Activated CD8-positive, alpha-beta T cell treated with anti-CD3 and anti-CD28 coated beads, Interleukin-2, amount 10 ng/mL, durations not matched to agents 7 days and 5 days (primary cell): Measurements from ENCODE around the gene PCSK5. TPM values are rescaled to one million over a fixed set of nuclear protein-coding genes. Genes with fewer than 3 reads are reported as not detected.

ENCODE experiments used
- ATAC-seq: fragments of 150-1000 bp; cut with Tn5 transposase; one replicate; pipeline ENCODE4 v1.10.0; 2021; ENCODE audit warnings: moderate library complexity
- CTCF ChIA-PET: fragments of 350-600 bp; sonication (Branson Sonifier 250); formaldehyde crosslinking; loops from one replicate; lab custom pipeline; 2021; ENCODE audit warnings: antibody characterized with exemption; lab: Charles Lee
- POLR2A ChIA-PET: fragments of 350-600 bp; sonication (Branson Sonifier 250); formaldehyde crosslinking; loops from one replicate; lab custom pipeline; 2021; ENCODE audit warnings: antibody characterized with exemption; lab: Charles Lee
- DNase-seq: peaks from one replicate; pipeline ENCODE4 v3.0.0-alpha.2; 2020
- H3K27ac Mint-ChIP-seq: one replicate; pipeline ENCODE4 v1.8.0; 2021; ENCODE audit warnings: mild to moderate bottlenecking, mixed read lengths
- H3K27me3 Mint-ChIP-seq: one replicate; pipeline ENCODE4 v1.8.0; 2021; ENCODE audit warnings: low read depth, mixed read lengths
- H3K36me3 Mint-ChIP-seq: one replicate; pipeline ENCODE4 v1.8.0; 2021; ENCODE audit warnings: low read depth, mixed read lengths
- H3K4me1 Mint-ChIP-seq: one replicate; pipeline ENCODE4 v1.8.0; 2021; ENCODE audit warnings: low read depth, mixed read lengths
- H3K4me3 Mint-ChIP-seq: one replicate; pipeline ENCODE4 v1.8.0; 2021; ENCODE audit warnings: mild to moderate bottlenecking, mixed read lengths
- H3K9me3 Mint-ChIP-seq: one replicate; pipeline ENCODE4 v1.8.0; 2022; ENCODE audit warnings: mixed read lengths; ENCODE audit not compliant: insufficient read depth
- total RNA-seq, 2 experiments: library from RNA; stranded (reverse); gene quantifications; one replicate each; pipeline ENCODE4 v1.2.3, GENCODE V29; 2021

The PCSK5 gene
- total RNA-seq, 2 experiments from 2014 or later: 3.5 to 3.7 TPM

DNA sequence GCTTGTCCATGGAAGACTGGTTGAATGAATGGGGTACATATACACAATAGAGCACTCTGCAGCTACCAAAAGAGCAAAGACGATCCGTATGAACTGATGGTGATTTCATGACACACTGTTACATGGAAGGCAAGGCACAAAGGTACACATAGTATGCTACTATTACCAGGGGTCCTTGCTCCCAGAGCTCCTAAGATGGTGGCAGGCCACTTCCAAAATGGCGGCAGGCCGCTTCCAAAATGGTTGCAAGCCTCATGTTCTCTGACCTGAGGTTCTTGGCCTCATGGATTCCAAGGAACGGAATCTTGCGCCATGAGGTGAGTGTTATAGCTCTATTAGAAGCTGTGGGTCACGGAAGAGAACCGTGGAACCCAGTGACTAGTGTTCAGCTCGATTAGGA lies 356.2 kb downstream of the PCSK5 start:
- POLR2A ChIA-PET: interaction anchor here (0.6 kb wide), 1 partner anchor 824 kb away, joined by 3 read pairs; no protein-coding TSS in a partner anchor
- no peaks in the 10 kb centered on the region for H3K36me3 Mint-ChIP-seq
- no peak overlapping the region for H3K27ac Mint-ChIP-seq
- H3K4me1 Mint-ChIP-seq: no peaks in the 10 kb centered on the region
- H3K4me3 Mint-ChIP-seq: no peak overlapping the region
- ATAC-seq: no peak
- DNase-seq: no peak
- H3K27me3 Mint-ChIP-seq: no peaks in the 10 kb centered on the region
- CTCF ChIA-PET: no interaction called here
- H3K9me3 Mint-ChIP-seq: no peaks in the 10 kb centered on the region

DNA sequence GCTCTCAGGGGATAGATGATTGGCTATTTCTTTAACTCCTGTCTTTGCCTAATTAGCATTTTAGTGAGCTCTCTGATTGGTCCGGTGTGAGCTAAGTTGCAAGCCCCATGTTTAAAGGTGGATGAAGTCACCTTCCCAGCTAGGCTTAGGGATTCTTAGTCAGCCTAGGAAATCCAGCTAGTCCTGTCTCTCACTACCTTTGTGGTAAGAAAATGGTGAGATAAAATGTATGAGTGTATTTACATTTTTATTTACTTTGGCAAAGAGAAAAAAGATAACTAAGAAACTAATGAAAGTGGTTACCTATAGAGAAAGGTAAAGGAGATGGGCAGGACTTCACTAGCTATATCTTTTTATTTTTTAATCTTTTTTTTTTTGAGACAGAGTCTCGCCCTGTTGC lies 357.0 kb downstream of the PCSK5 start:
- ATAC-seq (no peak), DNase-seq (no peak)
- CTCF ChIA-PET: no interaction called here
- Mint-ChIP-seq H3K9me3 (no peaks in the 10 kb centered on the region), H3K27ac (no peak overlapping the region), H3K36me3 (no peaks in the 10 kb centered on the region), H3K4me1 (no peaks in the 10 kb centered on the region), H3K4me3 (no peak overlapping the region), H3K27me3 (no peaks in the 10 kb centered on the region)
- POLR2A ChIA-PET: no interaction called here

GRCh38 chr9:76249309-76249708 lies 358.8 kb downstream of the PCSK5 start:
- Mint-ChIP-seq H3K27me3 (no peaks in the 10 kb centered on the region), H3K36me3 (no peaks in the 10 kb centered on the region), H3K9me3 (no peaks in the 10 kb centered on the region), H3K27ac (no peak overlapping the region), H3K4me3 (no peak overlapping the region), H3K4me1 (no peaks in the 10 kb centered on the region)
- DNase-seq (no peak), ATAC-seq (no peak)
- ChIA-PET CTCF (no interaction called here), POLR2A (interaction anchor here (0.6 kb wide), 1 partner anchor 260 kb away, joined by 3 read pairs; no protein-coding TSS in a partner anchor)

GRCh38 chr9:76255781-76256455 lies 365.4 kb downstream of the PCSK5 start:
- Mint-ChIP-seq H3K4me1 (no peaks in the 10 kb centered on the region), H3K9me3 (no peaks in the 10 kb centered on the region), H3K4me3 (no peak overlapping the region), H3K27ac (no peak overlapping the region), H3K36me3 (no peaks in the 10 kb centered on the region), H3K27me3 (peaks cover 3% of the 10 kb centered on the region)
- no peak for DNase-seq
- ChIA-PET POLR2A (no interaction called here), CTCF (interaction anchor here (1.0 kb wide), 1 partner anchor 11 kb away, joined by 4 read pairs; no protein-coding TSS in a partner anchor)
- no peak for ATAC-seq

DNA sequence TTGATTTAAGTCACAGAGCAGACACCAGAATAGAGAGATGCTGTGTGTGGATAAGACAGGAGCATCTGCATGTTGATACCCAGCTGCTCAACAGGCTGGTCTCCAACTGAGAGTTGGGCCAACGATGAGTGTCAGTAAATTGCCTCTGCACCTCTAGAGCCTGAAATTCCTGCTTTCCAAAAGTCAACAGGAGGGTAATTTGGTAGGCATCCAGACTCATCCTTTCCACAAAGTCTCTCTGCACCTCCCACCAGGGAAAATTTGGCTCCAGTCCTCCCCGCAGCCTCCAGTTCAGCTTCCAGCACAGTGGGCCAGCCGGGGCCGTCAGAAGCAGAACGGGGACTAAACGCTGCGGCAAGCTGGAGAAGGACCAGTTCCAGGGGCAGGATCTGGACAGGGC lies 366.8 kb downstream of the PCSK5 start:
- Mint-ChIP-seq H3K9me3 (no peaks in the 10 kb centered on the region), H3K27ac (no peak overlapping the region), H3K4me1 (no peaks in the 10 kb centered on the region), H3K36me3 (no peaks in the 10 kb centered on the region), H3K27me3 (peaks cover 3% of the 10 kb centered on the region), H3K4me3 (no peak overlapping the region)
- ChIA-PET CTCF (no interaction called here), POLR2A (no interaction called here)
- no peak for ATAC-seq
- DNase-seq: no peak

GRCh38 chr9:76266649-76267283 lies 376.3 kb downstream of the PCSK5 start:
- Mint-ChIP-seq H3K4me1 (no peaks in the 10 kb centered on the region), H3K27me3 (no peaks in the 10 kb centered on the region), H3K4me3 (no peak overlapping the region), H3K36me3 (no peaks in the 10 kb centered on the region), H3K9me3 (peaks cover 5% of the 10 kb centered on the region), H3K27ac (no peak overlapping the region)
- ATAC-seq: no peak
- POLR2A ChIA-PET: no interaction called here
- CTCF ChIA-PET: interaction anchor here (1.8 kb wide), 1 partner anchor 12 kb away, joined by 4 read pairs; no protein-coding TSS in a partner anchor
- no peak for DNase-seq

GRCh38 chr9:76267284-76267652 lies 376.8 kb downstream of the PCSK5 start:
- ChIA-PET POLR2A (no interaction called here), CTCF (interaction anchor here (1.8 kb wide), 1 partner anchor 12 kb away, joined by 4 read pairs; no protein-coding TSS in a partner anchor)
- Mint-ChIP-seq H3K27ac (no peak overlapping the region), H3K4me3 (no peak overlapping the region), H3K27me3 (no peaks in the 10 kb centered on the region), H3K36me3 (no peaks in the 10 kb centered on the region), H3K9me3 (peaks cover 5% of the 10 kb centered on the region), H3K4me1 (no peaks in the 10 kb centered on the region)
- ATAC-seq (no peak), DNase-seq (no peak)

GRCh38 chr9:76269789-76270188 lies 379.3 kb downstream of the PCSK5 start:
- Mint-ChIP-seq H3K9me3 (no peaks in the 10 kb centered on the region), H3K27me3 (no peaks in the 10 kb centered on the region), H3K36me3 (no peaks in the 10 kb centered on the region), H3K4me3 (no peak overlapping the region), H3K27ac (no peak overlapping the region), H3K4me1 (no peaks in the 10 kb centered on the region)
- POLR2A ChIA-PET: no interaction called here
- CTCF ChIA-PET: no interaction called here
- ATAC-seq (no peak), DNase-seq (no peak)

DNA sequence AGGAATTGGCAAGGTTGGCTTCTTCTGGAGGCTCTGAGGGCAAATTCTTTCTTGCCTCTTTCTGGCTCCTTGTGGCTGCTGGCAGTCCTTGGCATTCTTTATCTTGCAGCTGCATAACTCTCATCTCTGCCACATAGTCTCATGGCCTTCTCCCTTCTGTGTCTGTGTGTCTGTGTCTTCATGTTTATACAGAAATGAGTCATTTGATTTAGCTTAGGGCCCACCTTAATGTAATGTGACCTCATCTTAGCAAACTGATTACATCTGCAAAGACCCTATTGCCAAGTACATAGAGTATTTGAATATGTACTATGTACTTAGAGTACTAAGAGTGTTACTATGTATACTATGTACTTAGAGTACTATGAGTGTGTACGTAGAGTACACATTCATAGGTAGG lies 381.3 kb downstream of the PCSK5 start:
- no peaks in the 10 kb centered on the region for H3K36me3 Mint-ChIP-seq
- no peaks in the 10 kb centered on the region for H3K27me3 Mint-ChIP-seq
- no peak for ATAC-seq
- H3K4me3 Mint-ChIP-seq: no peak overlapping the region
- CTCF ChIA-PET: no interaction called here
- no peaks in the 10 kb centered on the region for H3K4me1 Mint-ChIP-seq
- no peaks in the 10 kb centered on the region for H3K9me3 Mint-ChIP-seq
- POLR2A ChIA-PET: no interaction called here
- no peak overlapping the region for H3K27ac Mint-ChIP-seq
- DNase-seq: no peak

DNA sequence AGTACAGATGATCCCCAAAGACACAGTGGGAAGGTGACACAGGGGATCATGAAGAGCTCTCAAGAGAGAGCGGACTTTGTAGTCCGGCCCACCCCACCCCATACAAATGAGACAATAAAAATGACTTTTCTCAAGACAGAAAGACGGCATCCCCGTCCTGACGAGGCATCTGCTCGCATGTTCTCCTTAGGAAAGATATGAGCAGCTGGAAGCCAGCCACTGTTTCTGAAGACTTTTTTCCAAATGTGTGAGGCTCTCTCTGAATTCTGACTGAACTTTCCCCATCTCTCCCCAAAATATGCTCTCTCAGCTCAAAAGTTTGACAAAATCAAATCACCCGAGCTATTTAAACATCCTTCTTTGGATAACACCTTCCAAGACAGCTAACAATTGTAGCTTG lies 398.6 kb downstream of the PCSK5 start:
- no peaks in the 10 kb centered on the region for H3K27me3 Mint-ChIP-seq
- peaks cover 15% of the 10 kb centered on the region for H3K4me1 Mint-ChIP-seq
- H3K36me3 Mint-ChIP-seq: no peaks in the 10 kb centered on the region
- H3K27ac Mint-ChIP-seq: no peak overlapping the region
- no peak overlapping the region for H3K4me3 Mint-ChIP-seq
- ChIA-PET POLR2A (no interaction called here), CTCF (no interaction called here)
- H3K9me3 Mint-ChIP-seq: no peaks in the 10 kb centered on the region
- DNase-seq (no peak), ATAC-seq (no peak)

DNA sequence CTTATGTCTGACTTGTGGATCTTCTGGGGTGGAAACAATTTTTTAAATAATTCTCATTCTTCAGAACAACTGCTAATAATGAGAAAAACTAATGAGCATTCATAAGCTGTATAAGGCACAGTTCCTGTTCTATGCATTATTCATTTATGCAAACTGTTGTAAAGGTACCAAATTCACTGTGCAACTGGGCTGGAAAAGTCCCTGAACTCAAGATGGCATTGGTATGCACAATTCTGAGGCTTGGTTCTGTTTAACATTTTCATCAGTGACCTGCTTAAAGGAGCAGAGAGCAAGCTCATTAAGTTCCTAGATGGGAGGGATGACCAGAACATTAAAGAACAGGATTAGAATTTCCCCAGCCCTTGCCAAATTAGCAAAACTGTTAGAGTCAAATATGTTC lies 399.2 kb downstream of the PCSK5 start:
- no peak overlapping the region for H3K4me3 Mint-ChIP-seq
- DNase-seq (no peak), ATAC-seq (no peak)
- H3K36me3 Mint-ChIP-seq: no peaks in the 10 kb centered on the region
- peaks cover 19% of the 10 kb centered on the region for H3K4me1 Mint-ChIP-seq
- POLR2A ChIA-PET: no interaction called here
- no peak overlapping the region for H3K27ac Mint-ChIP-seq
- CTCF ChIA-PET: interaction anchor here (2.1 kb wide), 1 partner anchor 12 kb away, joined by 6 read pairs; no protein-coding TSS in a partner anchor
- H3K27me3 Mint-ChIP-seq: no peaks in the 10 kb centered on the region
- H3K9me3 Mint-ChIP-seq: no peaks in the 10 kb centered on the region

GRCh38 chr9:76290555-76290954 lies 400.1 kb downstream of the PCSK5 start:
- Mint-ChIP-seq H3K27me3 (no peaks in the 10 kb centered on the region), H3K4me1 (peaks cover 22% of the 10 kb centered on the region), H3K4me3 (no peak overlapping the region), H3K36me3 (no peaks in the 10 kb centered on the region), H3K9me3 (no peaks in the 10 kb centered on the region), H3K27ac (no peak overlapping the region)
- ChIA-PET CTCF (interaction anchor here (0.7 to 2.1 kb wide), 3 partner anchors 8 to 104 kb away, joined by 3 to 6 read pairs (median 3); partner anchors contain the start of gene RFK), POLR2A (no interaction called here)
- no peak for ATAC-seq
- DNase-seq: no peak
